Gastroesophageal sphincter (tissue), 3 donors: Measurements from ENCODE around the gene ATP6V0D1.

ENCODE experiments used
- EP300 ChIP-seq: sonication (generic); formaldehyde crosslinking; IDR thresholded peaks from one replicate; pipeline ENCODE4 v1.6.1; 2017; ENCODE audit warnings: antibody characterized with exemption, mild to moderate bottlenecking
- POLR2A ChIP-seq, 2 donors: fragments of 450-650 bp; IDR thresholded peaks; one replicate each; pipeline ENCODE4 v1.6.1; 2017; ENCODE audit warnings: antibody characterized with exemption in 2 of 2, mild to moderate bottlenecking in 2 of 2, moderate library complexity in 1 of 2
- POLR2AphosphoS5 ChIP-seq: sonication (generic); formaldehyde crosslinking; IDR thresholded peaks from one replicate; pipeline ENCODE4 v1.6.1; 2017; ENCODE audit warnings: antibody characterized with exemption
- TF ChIP-seq, protein P1 (sequence below), 4 experiments: fragments of 200-600 bp in 2 of 4; fragments of 450-650 bp in 2 of 4; sonication (generic) in 1 of 4; IDR thresholded peaks; one replicate each; pipeline ENCODE4 v1.5.1; 2017 to 2019; ENCODE audit warnings: antibody characterized with exemption in 4 of 4, mild to moderate bottlenecking in 2 of 4, moderate library complexity in 2 of 4

DNA sequence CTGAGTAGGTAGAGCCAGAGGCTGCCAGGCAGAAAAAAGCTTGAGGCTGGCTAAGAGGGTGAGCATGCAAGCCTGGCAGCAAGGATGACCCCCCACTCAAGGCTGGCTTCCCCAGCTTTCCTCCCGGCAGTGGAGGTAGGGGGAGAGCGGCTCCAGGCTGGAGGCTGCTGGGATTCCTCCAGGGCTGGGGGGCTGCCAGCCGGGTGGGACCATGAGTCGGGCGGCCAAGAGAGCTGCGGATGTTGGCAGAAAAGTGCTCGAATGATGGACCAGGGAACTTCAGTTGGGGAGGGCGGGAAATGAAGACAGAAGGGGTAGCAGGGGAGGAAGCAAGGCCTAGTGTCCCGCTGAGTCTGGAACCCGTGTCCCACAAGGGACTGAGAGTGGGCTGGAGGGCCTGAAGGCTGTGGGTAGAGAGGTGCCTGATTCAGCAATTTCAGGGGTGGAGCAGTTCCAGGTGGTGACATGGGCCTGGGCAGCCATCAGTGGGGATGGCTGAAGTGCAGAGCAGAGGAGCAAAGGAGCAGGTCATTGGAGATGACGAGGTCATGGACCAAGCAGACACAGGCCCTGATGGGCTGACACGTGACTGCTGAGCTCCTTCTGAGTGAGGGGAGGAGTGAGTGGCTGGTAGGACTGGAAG, 29.8 kb downstream of the ATP6V0D1 start:
- TF ChIP-seq, protein P1, sequence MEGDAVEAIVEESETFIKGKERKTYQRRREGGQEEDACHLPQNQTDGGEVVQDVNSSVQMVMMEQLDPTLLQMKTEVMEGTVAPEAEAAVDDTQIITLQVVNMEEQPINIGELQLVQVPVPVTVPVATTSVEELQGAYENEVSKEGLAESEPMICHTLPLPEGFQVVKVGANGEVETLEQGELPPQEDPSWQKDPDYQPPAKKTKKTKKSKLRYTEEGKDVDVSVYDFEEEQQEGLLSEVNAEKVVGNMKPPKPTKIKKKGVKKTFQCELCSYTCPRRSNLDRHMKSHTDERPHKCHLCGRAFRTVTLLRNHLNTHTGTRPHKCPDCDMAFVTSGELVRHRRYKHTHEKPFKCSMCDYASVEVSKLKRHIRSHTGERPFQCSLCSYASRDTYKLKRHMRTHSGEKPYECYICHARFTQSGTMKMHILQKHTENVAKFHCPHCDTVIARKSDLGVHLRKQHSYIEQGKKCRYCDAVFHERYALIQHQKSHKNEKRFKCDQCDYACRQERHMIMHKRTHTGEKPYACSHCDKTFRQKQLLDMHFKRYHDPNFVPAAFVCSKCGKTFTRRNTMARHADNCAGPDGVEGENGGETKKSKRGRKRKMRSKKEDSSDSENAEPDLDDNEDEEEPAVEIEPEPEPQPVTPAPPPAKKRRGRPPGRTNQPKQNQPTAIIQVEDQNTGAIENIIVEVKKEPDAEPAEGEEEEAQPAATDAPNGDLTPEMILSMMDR (IDR thresholded peaks at IDR 0.05): no peak
- TF ChIP-seq POLR2A (IDR thresholded peaks at IDR 0.05) (no peak), EP300 (no peak), POLR2AphosphoS5 (no peak)
